Stimulated activated CD4-positive, alpha-beta T cell treated with anti-CD3 and anti-CD28 coated beads, Interleukin-1b, Interleukin-23, amount 100 ng/mL, for 48 hours (primary cell): ENCODE data around the gene CDKN2B-AS1.
"Not testable (repeated sequence)": the region's sequence is repeated elsewhere in the genome, so short reads cannot be mapped to it uniquely, and the experiment has no call there.

Source experiments
- DNase-seq: peaks from one replicate; pipeline ENCODE4 v3.0.0-alpha.2; 2020

Gene CDKN2B-AS1

DNA sequence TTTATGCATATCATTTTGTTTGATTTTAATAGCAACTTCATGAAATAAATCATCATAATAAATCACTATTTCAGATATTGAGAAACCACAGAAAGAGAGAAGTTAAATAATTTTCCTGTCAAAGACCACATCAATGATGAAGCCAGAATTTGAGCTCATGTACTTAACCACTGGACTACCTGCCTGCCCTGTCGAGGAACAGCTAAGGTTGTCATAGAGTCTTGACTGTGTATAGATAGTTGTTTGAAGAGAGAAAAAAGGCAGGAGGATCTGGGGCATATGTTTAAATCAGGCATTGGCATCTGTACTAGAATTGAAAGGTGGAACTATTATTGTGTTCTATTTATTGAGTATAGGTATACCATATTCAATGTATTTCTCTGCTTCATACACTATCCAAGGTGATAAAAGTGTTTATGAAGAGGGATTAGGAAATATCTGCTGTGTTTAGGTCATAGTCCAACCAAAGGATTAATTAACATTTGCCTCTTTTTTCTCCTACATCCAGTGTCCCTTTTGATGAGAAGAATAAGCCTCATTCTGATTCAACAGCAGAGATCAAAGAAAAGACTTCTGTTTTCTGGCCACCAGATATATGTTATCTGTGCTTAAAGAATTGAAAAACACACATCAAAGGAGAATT is 51.8 kb downstream of the CDKN2B-AS1 start:
- no peak for DNase-seq

GRCh38 chr9:22047596-22047995 is 53.0 kb downstream of the CDKN2B-AS1 start:
- DNase-seq, result no peak

GRCh38 chr9:22049411-22049810 is 54.8 kb downstream of the CDKN2B-AS1 start:
- no peak for DNase-seq

DNA sequence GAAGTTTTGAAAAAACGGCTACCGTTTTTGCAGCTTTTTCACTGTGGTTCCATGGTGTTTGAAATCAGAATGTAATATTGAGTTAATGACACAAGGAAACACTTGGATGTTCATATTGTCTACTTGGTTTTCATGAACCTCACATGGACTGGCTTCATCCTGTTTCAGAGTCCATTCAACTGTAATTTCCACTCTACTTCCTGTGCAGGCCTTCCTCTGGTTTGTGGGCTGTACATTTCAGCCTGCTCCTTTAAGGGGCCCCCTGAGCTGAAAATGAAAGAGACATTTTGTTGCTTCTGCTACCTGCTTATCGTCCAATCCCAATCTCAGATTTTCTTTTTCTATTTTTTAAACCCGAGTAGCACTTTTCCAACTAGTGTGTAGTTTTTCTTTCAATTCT is 56.3 kb downstream of the CDKN2B-AS1 start:
- no peak for DNase-seq

DNA sequence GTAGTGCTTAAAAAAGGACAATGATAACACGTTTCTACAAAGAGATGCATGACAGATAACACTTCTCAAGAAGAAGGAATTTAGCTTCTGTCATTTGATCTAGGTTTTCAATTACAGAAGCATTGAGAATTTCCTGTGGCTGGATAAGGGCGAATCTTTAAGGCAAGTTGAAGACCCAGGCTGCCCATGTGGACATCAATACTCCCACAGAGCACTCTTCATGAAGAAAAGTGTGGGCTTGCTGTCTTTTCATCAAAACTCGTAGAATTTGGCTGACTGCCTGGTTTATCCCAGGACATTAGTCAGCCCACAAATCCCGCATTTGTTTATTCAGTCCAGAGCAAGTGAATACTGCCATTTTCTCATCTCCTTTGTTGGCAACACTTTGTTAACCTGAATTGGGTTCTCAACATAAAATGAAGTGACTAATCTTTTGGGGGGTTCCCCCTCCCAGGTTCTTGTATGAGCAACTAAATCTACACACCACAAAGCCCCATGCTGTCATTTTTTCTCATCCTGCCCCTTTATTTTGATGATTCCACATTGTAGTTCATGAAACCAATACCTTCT is 57.9 kb downstream of the CDKN2B-AS1 start:
- peak; percentile 31 for DNase-seq

- DNase-seq, result no peak
These were observed 58.6 kb downstream of the CDKN2B-AS1 start for GRCh38 chr9:22053178-22053577.

- DNase-seq, result no peak
These were observed 59.5 kb downstream of the CDKN2B-AS1 start for GRCh38 chr9:22054076-22054475.

DNA sequence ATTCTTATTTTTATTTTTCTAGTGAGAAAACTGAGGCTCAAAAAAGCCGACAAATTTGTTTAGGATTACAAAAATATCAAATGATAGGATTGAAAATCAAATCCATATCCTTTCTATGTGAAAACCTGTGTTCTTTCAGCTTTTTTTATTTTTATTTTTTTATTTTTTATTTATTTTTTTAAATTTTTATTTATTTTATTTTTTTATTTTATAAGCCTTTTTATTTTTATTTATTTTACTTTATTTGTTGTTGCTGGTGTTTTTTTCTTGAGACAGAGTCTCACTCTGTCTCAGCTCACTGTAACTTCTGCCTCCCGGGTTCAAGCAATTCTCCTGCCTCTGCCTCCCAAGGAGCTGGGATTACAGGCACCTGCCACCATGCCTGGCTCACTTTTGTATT is 59.9 kb downstream of the CDKN2B-AS1 start:
- DNase-seq, result no peak

DNA sequence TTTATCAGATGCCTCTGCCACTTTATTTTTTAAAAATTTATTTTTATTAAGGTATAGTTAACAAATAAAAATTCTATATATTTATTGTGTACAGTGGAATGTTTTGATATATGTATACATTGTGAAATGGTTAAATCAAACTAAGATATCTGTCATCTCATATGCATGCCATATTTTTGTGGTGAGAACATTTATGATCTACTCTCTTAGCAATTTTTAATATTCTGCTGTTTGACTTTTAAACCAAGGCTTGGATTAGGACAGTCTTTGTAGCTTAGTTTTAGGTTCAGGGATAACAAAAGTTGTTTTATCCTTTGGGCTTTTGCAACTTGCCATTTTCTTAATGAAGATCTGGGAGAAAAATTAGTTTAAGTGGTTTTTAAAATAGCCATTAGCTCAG is 60.5 kb downstream of the CDKN2B-AS1 start:
- no peak for DNase-seq

- no peak for DNase-seq
These were observed 61.8 kb downstream of the CDKN2B-AS1 start for GRCh38 chr9:22056402-22056801.

DNA sequence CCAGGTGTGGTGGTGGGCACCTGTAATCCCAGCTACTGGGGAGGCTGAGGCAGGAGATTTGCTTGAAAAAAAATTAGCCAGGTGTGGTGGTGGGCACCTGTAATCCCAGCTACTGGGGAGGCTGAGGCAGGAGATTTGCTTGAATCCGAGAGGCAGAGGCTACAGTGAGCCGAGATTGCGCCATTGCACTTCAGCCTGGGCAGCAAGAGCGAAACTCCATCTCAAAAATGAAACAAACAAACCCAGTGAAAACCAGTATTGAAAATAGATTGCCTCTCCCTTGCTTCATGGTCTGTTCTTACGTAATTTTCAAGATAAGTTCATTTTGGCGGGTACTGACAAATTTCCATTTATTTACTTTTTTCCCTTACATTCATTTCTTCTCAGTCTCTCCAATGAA is 63.4 kb downstream of the CDKN2B-AS1 start:
- DNase-seq, result not testable (repeated sequence)

GRCh38 chr9:22060831-22061383 is 66.3 kb downstream of the CDKN2B-AS1 start:
- no peak for DNase-seq

DNA sequence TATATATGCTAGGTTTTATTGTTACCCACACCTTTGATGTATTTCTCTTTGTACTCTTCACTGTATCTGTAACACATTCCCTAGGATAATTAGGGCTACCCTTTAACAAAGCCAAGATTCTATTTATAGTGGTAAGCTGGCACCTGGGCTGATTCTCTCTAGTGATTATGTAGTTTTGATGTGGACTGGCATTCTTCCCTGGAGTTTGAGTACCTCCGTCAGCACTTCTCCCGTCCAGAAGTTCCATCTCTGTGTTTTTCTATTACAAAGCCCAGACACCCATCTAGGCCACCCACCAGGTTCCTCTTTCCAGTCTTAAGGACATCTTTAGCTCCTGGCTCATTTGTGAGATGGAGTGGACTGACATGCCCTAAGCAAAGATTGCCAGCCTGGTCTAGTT is 70.4 kb downstream of the CDKN2B-AS1 start:
- no peak for DNase-seq

- no peak for DNase-seq
These were observed 71.0 kb downstream of the CDKN2B-AS1 start for GRCh38 chr9:22065431-22066200.

- DNase-seq, result no peak
These were observed 72.6 kb downstream of the CDKN2B-AS1 start for GRCh38 chr9:22067196-22067595.

GRCh38 chr9:22068369-22068768 is 73.8 kb downstream of the CDKN2B-AS1 start:
- no peak for DNase-seq

- no peak for DNase-seq
These were observed 78.8 kb downstream of the CDKN2B-AS1 start for GRCh38 chr9:22073349-22073748.

DNA sequence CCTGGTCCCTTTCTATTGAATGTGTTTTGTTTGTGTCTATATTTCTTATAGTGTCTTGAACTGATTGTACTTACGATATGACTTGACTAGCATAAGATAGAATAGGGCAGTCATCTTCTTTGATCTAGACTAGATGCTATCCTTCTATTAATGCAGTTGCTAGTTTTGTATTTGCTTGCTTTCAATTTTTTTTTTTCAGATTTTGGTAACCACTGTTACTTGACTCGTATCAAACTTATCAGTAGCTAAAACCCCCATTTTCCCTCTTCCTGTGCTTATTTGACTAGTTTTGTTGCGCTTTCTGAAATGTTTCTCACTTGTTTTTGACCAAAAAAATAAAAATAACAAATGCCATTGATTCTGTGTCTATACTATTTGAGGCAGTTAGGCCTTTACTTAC is 83.5 kb downstream of the CDKN2B-AS1 start:
- no peak for DNase-seq

- peak; percentile 74 for DNase-seq
These were observed 85.3 kb downstream of the CDKN2B-AS1 start for GRCh38 chr9:22079873-22080341.

GRCh38 chr9:22084336-22085035 is 89.9 kb downstream of the CDKN2B-AS1 start:
- no peak for DNase-seq

DNA sequence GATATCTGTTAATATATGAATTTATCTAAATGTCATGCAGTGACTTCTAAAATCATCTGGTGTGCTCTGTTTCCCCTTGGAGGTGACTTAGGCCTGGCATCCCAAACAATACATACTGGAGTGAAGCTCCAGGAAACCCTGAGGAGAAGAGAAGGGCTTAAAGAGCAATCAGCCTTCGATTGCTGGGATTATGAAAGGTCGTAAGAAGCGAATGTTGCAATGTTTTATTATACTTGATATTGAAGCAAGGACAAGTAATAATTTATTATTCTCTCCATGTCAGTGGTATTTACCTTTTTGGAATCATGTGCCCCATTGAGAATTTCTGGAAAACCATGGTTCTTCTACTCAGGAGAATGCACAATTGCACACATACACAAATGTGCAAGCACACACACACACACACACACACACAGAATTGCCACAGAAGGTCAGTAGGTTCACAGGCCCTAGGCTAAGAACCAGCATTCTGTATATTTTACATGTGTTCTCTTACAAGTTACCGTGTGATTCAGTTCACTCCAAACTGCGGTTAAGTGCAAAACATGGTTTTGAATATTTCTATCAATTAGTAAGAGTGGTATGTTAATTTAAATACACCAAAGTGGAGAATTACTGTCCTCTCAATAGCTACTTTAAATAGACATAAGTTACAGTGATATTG is 93.6 kb downstream of the CDKN2B-AS1 start:
- no peak for DNase-seq

- DNase-seq, result no peak
These were observed 94.1 kb downstream of the CDKN2B-AS1 start for GRCh38 chr9:22088717-22089061.

DNA sequence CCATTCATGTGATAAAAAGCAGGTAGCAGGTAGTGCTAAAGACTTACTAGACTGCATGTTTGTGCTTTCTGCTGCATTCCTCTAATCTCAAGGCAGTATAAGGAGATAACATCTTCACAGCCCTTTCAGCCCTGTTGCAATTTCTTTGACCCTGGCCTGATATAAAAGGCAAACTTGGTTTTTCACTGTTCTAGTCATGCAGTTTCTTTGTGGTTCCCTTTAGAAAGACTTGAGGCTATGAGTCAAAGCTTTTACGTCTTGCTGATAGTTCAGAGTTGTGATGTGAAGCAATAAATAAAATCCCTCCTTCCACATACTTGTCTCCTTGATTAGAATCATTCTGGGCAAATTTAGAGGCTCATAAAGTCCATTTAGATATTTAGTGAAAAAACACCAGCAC is 103.1 kb downstream of the CDKN2B-AS1 start:
- DNase-seq, result no peak
